PC-3 (cell line): ENCODE measurements around the gene RPS6KA2. TPM values are rescaled to one million over a fixed set of nuclear protein-coding genes. Genes with fewer than 3 reads are reported as not detected.

Source experiments
- ATAC-seq: fragments of 200-7000 bp; cut with Tn5 transposase; 2 replicates; pipeline ENCODE4 v1.9.1; 2020; ENCODE audit warnings: mild to moderate bottlenecking, moderate library complexity
- BruUV-seq: library from RNA; stranded (reverse); fragments of 400-500 nt; replicated peaks from 2 replicates; lab custom pipeline; 2021; lab: Mats Ljungman, UMichigan
- CTCF ChIA-PET: fragments of 300-600 bp; sonication (Branson Sonifier 250); formaldehyde crosslinking; loops from one replicate; lab custom pipeline; 2022; ENCODE audit warnings: antibody characterized with exemption; lab: Charles Lee
- POLR2A ChIA-PET: fragments of 300-600 bp; sonication (Branson Sonifier 250); formaldehyde crosslinking; loops from one replicate; lab custom pipeline; 2022; ENCODE audit warnings: antibody characterized with exemption; ENCODE audit not compliant: unreplicated experiment; lab: Charles Lee
- DNase-seq: peaks from one replicate; pipeline ENCODE4 v3.0.0-alpha.2; 2015
- H2AFZ ChIP-seq: fragments of 300-600 bp; sonication (generic); 2 replicates; pipeline ENCODE4 v1.6.0; 2016; ENCODE audit warnings: antibody characterized with exemption, low read length
- H3F3A ChIP-seq: fragments of 300-600 bp; sonication (generic); one replicate; pipeline ENCODE4 v1.6.0; 2017; ENCODE audit warnings: antibody characterized with exemption, low read length, control low read depth, mild to moderate bottlenecking; ENCODE audit not compliant: unreplicated experiment
- H3K27ac ChIP-seq: fragments of 300-600 bp; sonication (generic); 2 replicates; pipeline ENCODE4 v1.5.1; 2016; ENCODE audit warnings: mild to moderate bottlenecking, low read length
- H3K27me3 ChIP-seq: fragments of 300-600 bp; sonication (generic); 2 replicates; pipeline ENCODE4 v1.6.1; 2016; ENCODE audit warnings: low read length, mixed read lengths
- H3K36me3 ChIP-seq: fragments of 300-600 bp; sonication (generic); 2 replicates; pipeline ENCODE4 v1.6.1; 2016; ENCODE audit warnings: low read depth, mixed run types, low read length, mixed read lengths
- H3K4me1 ChIP-seq: fragments of 300-600 bp; sonication (generic); 2 replicates; pipeline ENCODE4 v1.5.1; 2016; ENCODE audit warnings: low read length; ENCODE audit not compliant: insufficient read depth
- H3K4me2 ChIP-seq: fragments of 300-600 bp; sonication (generic); 2 replicates; pipeline ENCODE4 v1.6.0; 2016; ENCODE audit warnings: low read length
- H3K4me3 ChIP-seq: fragments of 300-600 bp; sonication (generic); 2 replicates; pipeline ENCODE4 v1.5.1; 2016; ENCODE audit warnings: mild to moderate bottlenecking, low read length, mixed read lengths
- H3K79me2 ChIP-seq: fragments of 300-600 bp; sonication (generic); 2 replicates; pipeline ENCODE4 v1.6.1; 2017; ENCODE audit warnings: low read length, mixed read lengths
- H3K9ac ChIP-seq: fragments of 300-600 bp; sonication (generic); 2 replicates; pipeline ENCODE4 v1.6.0; 2016; ENCODE audit warnings: mild to moderate bottlenecking, low read length
- H3K9me2 ChIP-seq: fragments of 300-600 bp; sonication (generic); replicated peaks from 2 replicates; pipeline ENCODE4 v1.6.1; 2016; ENCODE audit warnings: mixed run types, low read length, mixed read lengths
- H3K9me3 ChIP-seq: fragments of 300-600 bp; sonication (generic); 2 replicates; pipeline ENCODE4 v1.6.1; 2016; ENCODE audit warnings: low read length, mixed read lengths
- H4K20me1 ChIP-seq: fragments of 300-600 bp; sonication (generic); 2 replicates; pipeline ENCODE4 v1.6.1; 2016; ENCODE audit warnings: low read length, mixed read lengths
- EZH2 ChIP-seq: fragments of 300-600 bp; sonication (generic); IDR thresholded peaks from one replicate; pipeline ENCODE4 v1.6.1; 2017; ENCODE audit warnings: antibody characterized with exemption, mild to moderate bottlenecking, low read length; ENCODE audit not compliant: unreplicated experiment
- EZH2phosphoT487 ChIP-seq: fragments of 300-600 bp; sonication (generic); IDR thresholded peaks from 2 replicates; pipeline ENCODE4 v1.6.1; 2018; ENCODE audit warnings: mild to moderate bottlenecking, antibody characterized with exemption, low read length, borderline replicate concordance
- intact Hi-C: fragments of 100-400 bp; cut with micrococcal nuclease; formaldehyde crosslinking; loops from 2 replicates; pipeline ENCODE4 v1.9.0; 2023
- total RNA-seq: library from RNA; depleted of rRNA; stranded (reverse); fragments of >200 nt; gene quantifications from 2 replicates; pipeline ENCODE4 v1.2.3, GENCODE V29; 2014
- TF ChIP-seq, protein P1 (sequence below): fragments of 300-600 bp; sonication (generic); conservative IDR thresholded peaks from 2 replicates; pipeline ENCODE4 v1.5.1; 2017; ENCODE audit warnings: antibody characterized with exemption, low read depth, mild to moderate bottlenecking, low read length

RPS6KA2 gene
- total RNA-seq, 1 experiment from 2014 or later = 5.1 TPM

DNA sequence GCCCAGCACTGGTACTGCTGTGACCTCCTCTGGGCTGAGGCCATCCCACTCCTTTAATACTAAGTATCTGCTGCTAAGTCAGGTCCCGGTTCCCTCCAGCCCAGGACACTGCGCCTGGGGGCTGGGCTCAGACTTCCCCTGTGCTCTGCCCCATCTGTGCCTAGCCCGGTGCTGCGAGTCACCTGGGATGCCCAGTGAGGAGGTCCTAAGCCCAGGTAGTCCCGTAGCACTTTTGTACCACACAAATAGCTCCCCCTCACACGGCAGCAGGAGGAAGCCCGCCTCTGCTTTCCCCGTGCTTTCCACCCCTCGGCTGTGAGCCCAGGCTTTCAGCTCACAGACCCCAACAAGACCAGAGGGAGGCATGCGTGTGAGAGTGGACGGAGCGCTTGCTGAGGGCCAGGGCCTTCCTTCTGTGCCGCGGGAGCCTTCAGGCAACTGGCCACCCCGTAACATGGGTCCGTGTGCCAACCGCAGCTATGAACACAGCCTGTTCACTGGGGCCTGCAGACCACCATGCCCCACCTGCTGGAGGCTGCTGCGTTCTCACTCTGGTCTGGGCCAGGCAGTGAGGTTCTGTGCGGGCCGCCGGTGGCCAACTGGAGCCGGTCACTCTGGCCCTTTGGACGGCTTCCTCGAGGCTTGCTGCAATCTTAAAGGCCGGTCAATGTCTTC is 164.5 kb downstream of the RPS6KA2 start:
- POLR2A ChIA-PET = no interaction called here
- no peak for ATAC-seq

DNA sequence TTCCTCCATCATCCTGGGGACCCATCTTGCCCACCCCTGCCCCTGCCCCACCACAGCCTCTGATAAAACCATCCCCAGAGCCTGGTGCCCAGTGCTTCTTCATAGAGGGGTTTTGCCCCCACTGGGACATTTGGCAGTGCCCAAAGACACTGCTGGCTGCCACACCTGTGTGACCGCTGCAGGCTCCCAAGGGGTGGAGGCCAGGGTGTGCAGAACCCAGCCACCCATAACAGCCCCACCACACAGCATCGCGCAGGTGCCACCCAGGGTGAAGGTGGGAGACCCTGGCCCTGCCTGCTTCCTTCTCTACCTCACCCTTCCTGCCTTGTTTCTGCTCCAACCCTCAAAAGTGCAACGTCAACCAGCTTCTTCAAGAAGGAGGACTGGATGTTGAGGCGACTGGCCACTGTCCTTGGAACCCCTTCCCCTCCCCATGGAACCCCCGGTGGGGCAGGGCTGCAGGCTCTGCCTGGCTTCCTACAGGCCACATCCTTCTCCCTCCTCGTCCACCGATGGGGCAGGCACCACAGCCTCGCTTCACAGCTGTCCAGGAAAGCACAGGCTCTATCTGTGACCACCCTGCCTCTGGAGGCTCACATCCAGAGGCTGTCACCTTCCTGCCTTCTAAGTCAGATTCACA is 165.1 kb downstream of the RPS6KA2 start:
- H4K20me1 ChIP-seq = no peaks in the 10 kb centered on the region
- H3F3A ChIP-seq = no peaks in the 10 kb centered on the region
- DNase-seq (no peak), ATAC-seq (no peak)
- no peaks in the 10 kb centered on the region for H3K4me1 ChIP-seq
- H3K79me2 ChIP-seq = no peaks in the 10 kb centered on the region
- no peaks in the 10 kb centered on the region for H3K9me2 ChIP-seq
- H3K27me3 ChIP-seq = no peaks in the 10 kb centered on the region
- H3K4me3 ChIP-seq = no peak overlapping the region
- H3K36me3 ChIP-seq = no peaks in the 10 kb centered on the region
- POLR2A ChIA-PET = no interaction called here
- intact Hi-C loops = no loop called here
- H3K9me3 ChIP-seq = no peaks in the 10 kb centered on the region
- no peak overlapping the region for H3K4me2 ChIP-seq
- no peak for TF ChIP-seq EZH2phosphoT487
- no peak for TF ChIP-seq EZH2
- TF ChIP-seq, protein P1, sequence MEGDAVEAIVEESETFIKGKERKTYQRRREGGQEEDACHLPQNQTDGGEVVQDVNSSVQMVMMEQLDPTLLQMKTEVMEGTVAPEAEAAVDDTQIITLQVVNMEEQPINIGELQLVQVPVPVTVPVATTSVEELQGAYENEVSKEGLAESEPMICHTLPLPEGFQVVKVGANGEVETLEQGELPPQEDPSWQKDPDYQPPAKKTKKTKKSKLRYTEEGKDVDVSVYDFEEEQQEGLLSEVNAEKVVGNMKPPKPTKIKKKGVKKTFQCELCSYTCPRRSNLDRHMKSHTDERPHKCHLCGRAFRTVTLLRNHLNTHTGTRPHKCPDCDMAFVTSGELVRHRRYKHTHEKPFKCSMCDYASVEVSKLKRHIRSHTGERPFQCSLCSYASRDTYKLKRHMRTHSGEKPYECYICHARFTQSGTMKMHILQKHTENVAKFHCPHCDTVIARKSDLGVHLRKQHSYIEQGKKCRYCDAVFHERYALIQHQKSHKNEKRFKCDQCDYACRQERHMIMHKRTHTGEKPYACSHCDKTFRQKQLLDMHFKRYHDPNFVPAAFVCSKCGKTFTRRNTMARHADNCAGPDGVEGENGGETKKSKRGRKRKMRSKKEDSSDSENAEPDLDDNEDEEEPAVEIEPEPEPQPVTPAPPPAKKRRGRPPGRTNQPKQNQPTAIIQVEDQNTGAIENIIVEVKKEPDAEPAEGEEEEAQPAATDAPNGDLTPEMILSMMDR = no peak
- H3K9ac ChIP-seq = no peak overlapping the region
- H3K27ac ChIP-seq = no peak overlapping the region
- no peak overlapping the region for H2AFZ ChIP-seq
- BruUV-seq = no TSS peak
- CTCF ChIA-PET = no interaction called here

More for the DNA sequence above, 164.5 kb downstream of the RPS6KA2 start:
- TF ChIP-seq EZH2 = no peak
- TF ChIP-seq EZH2phosphoT487 = no peak
- TF ChIP-seq, protein P1 = no peak
- CTCF ChIA-PET = no interaction called here
- Histone ChIP-seq H3F3A (no peaks in the 10 kb centered on the region), H3K4me1 (no peaks in the 10 kb centered on the region), H3K4me2 (no peak overlapping the region), H3K9me3 (no peaks in the 10 kb centered on the region), H3K36me3 (no peaks in the 10 kb centered on the region), H3K9ac (no peak overlapping the region), H3K27ac (no peak overlapping the region), H3K27me3 (no peaks in the 10 kb centered on the region), H3K79me2 (no peaks in the 10 kb centered on the region), H2AFZ (no peak overlapping the region), H3K4me3 (no peak overlapping the region), H3K9me2 (no peaks in the 10 kb centered on the region), H4K20me1 (no peaks in the 10 kb centered on the region)
- intact Hi-C loops = no loop called here
- BruUV-seq = no TSS peak
- no peak for DNase-seq
